WTC11 (cell line): Measurements from ENCODE around the gene CAMK2B. TPM values are rescaled to one million over a fixed set of nuclear protein-coding genes. Genes with fewer than 3 reads are reported as not detected.

Source experiments
- ATAC-seq: fragments of 200-7000 bp; cut with Tn5 transposase; 2 replicates; pipeline ENCODE4 v1.10.0; 2021; ENCODE audit warnings: mild to moderate bottlenecking, moderate library complexity
- CTCF ChIA-PET: fragments of 300-600 bp; sonication (Branson Sonifier 250); formaldehyde crosslinking; loops from one replicate; lab custom pipeline; 2021; ENCODE audit warnings: antibody characterized with exemption; lab: Charles Lee
- POLR2A ChIA-PET: fragments of 350-600 bp; sonication (Branson Sonifier 250); formaldehyde crosslinking; loops from one replicate; lab custom pipeline; 2021; ENCODE audit warnings: antibody characterized with exemption; lab: Charles Lee
- DNase-seq: peaks from one replicate; pipeline ENCODE4 v3.0.0; 2021; ENCODE audit warnings: low spot score
- H3K27ac Mint-ChIP-seq: 2 replicates; pipeline ENCODE4 v1.8.0; 2021; ENCODE audit warnings: mixed read lengths
- H3K27me3 Mint-ChIP-seq: 2 replicates; pipeline ENCODE4 v1.8.0; 2021; ENCODE audit warnings: low read depth, mild to moderate bottlenecking, moderate library complexity, mixed read lengths
- H3K36me3 Mint-ChIP-seq: 2 replicates; pipeline ENCODE4 v1.8.0; 2021; ENCODE audit warnings: mixed read lengths
- H3K4me1 Mint-ChIP-seq: 2 replicates; pipeline ENCODE4 v1.8.0; 2022; ENCODE audit warnings: mixed read lengths
- H3K4me3 Mint-ChIP-seq: 2 replicates; pipeline ENCODE4 v1.8.0; 2021; ENCODE audit warnings: mild to moderate bottlenecking, moderate library complexity, mixed read lengths
- H3K9me3 Mint-ChIP-seq: 2 replicates; pipeline ENCODE4 v1.8.0; 2021; ENCODE audit warnings: mixed read lengths
- JUN ChIP-seq: sonication (generic); formaldehyde crosslinking; IDR thresholded peaks from 2 replicates; pipeline ENCODE4 v1.8.0; 2023; ENCODE audit warnings: mild to moderate bottlenecking, missing genetic modification reagents
- RORB ChIP-seq: fragments of 250-450 bp; sonication (Bioruptor Pico); IDR thresholded peaks from 2 replicates; pipeline ENCODE4 v1.9.0; 2021; ENCODE audit warnings: mild to moderate bottlenecking
- SP1 ChIP-seq: sonication (generic); formaldehyde crosslinking; conservative IDR thresholded peaks from 2 replicates; pipeline ENCODE4 v1.8.1; 2022; ENCODE audit warnings: missing genetic modification reagents
- TEAD4 ChIP-seq: sonication (generic); formaldehyde crosslinking; IDR thresholded peaks from 2 replicates; pipeline ENCODE4 v1.8.0; 2022; ENCODE audit warnings: mild to moderate bottlenecking, missing genetic modification reagents
- TP53 ChIP-seq: sonication (generic); formaldehyde crosslinking; IDR thresholded peaks from 2 replicates; pipeline ENCODE4 v1.8.1; 2023; ENCODE audit warnings: mild to moderate bottlenecking, missing genetic modification reagents
- ZNF416 ChIP-seq: fragments of 250-450 bp; sonication (Bioruptor Pico); IDR thresholded peaks from 2 replicates; pipeline ENCODE4 v1.9.0; 2021; ENCODE audit warnings: mild to moderate bottlenecking, inconsistent platforms
- ZNF671 ChIP-seq: fragments of 250-450 bp; sonication (Bioruptor Pico); IDR thresholded peaks from 2 replicates; pipeline ENCODE4 v1.8.0; 2021; ENCODE audit warnings: mild to moderate bottlenecking
- total RNA-seq: library from RNA; stranded (reverse); gene quantifications from 3 replicates; pipeline ENCODE4 v1.2.3, GENCODE V29; 2021
- TF ChIP-seq, protein P1 (sequence below): sonication (generic); formaldehyde crosslinking; IDR thresholded peaks from 2 replicates; pipeline ENCODE4 v1.8.0; 2022; ENCODE audit warnings: mild to moderate bottlenecking, missing genetic modification reagents
- TF ChIP-seq, protein P2 (sequence below): sonication (generic); formaldehyde crosslinking; IDR thresholded peaks from 2 replicates; pipeline ENCODE4 v1.8.0; 2023; ENCODE audit warnings: mild to moderate bottlenecking, missing genetic modification reagents
- TF ChIP-seq, protein P3 (sequence below): sonication (generic); formaldehyde crosslinking; IDR thresholded peaks from 2 replicates; pipeline ENCODE4 v1.8.1; 2023; ENCODE audit warnings: mild to moderate bottlenecking, moderate library complexity, missing genetic modification reagents
- TF ChIP-seq, protein P4 (sequence below): sonication (generic); formaldehyde crosslinking; IDR thresholded peaks from 2 replicates; pipeline ENCODE4 v1.8.0; 2023; ENCODE audit warnings: missing genetic modification reagents, mild to moderate bottlenecking, borderline replicate concordance
- TF ChIP-seq, protein P5 (sequence below): sonication (generic); formaldehyde crosslinking; IDR thresholded peaks from 2 replicates; pipeline ENCODE4 v1.8.1; 2023; ENCODE audit warnings: mild to moderate bottlenecking, missing genetic modification reagents, moderate library complexity
- TF ChIP-seq, protein P6 (sequence below): fragments of 250-450 bp; sonication (Bioruptor Pico); IDR thresholded peaks from 2 replicates; pipeline ENCODE4 v1.9.0; 2021; ENCODE audit warnings: mild to moderate bottlenecking
- TF ChIP-seq, protein P7 (sequence below): fragments of 250-450 bp; sonication (Bioruptor Pico); IDR thresholded peaks from 2 replicates; pipeline ENCODE4 v1.9.0; 2021; ENCODE audit warnings: moderate library complexity, mild to moderate bottlenecking, inconsistent platforms, borderline replicate concordance
- TF ChIP-seq, protein P8 (sequence below): sonication (generic); formaldehyde crosslinking; conservative IDR thresholded peaks from 2 replicates; pipeline ENCODE4 v1.8.1; 2023; ENCODE audit warnings: mild to moderate bottlenecking, low read depth, missing genetic modification reagents, moderate library complexity

CAMK2B gene
- total RNA-seq, 1 experiment from 2014 or later = 0.44 TPM

DNA sequence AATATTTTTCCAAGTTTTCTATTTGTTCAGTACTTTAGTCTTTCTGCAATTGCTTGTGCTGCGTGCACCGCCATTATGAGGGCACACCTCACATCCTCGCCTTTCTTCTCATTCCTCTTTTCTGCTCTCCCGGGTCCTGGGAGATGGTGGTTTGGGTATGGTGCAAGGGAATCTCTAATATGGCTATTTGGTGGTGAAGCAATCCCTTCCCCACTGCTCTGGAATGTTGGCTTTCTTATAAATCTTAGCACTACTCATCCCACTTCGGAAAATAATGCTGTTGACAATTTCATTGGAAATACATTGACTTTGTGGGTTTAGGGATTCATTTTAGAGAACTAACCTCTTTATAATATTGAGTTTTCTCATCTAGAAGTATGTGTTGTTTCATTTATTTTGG, 134.2 kb downstream of the CAMK2B start:
- CTCF ChIA-PET = no interaction called here
- peaks cover 5% of the 10 kb centered on the region for H3K4me1 Mint-ChIP-seq
- no peaks in the 10 kb centered on the region for H3K36me3 Mint-ChIP-seq
- POLR2A ChIA-PET = no interaction called here
- no peak overlapping the region for H3K27ac Mint-ChIP-seq
- DNase-seq = no peak
- H3K9me3 Mint-ChIP-seq = peaks cover 8% of the 10 kb centered on the region
- no peaks in the 10 kb centered on the region; the same call in 1 of the 2 replicates for H3K27me3 Mint-ChIP-seq
- no peak for ATAC-seq
- H3K4me3 Mint-ChIP-seq = no peak overlapping the region
- TF ChIP-seq SP1 (CRISPR knock-in tag) = no peak
- no peak for TF ChIP-seq ZNF671 (CRISPR knock-in tag)
- TF ChIP-seq, protein P1, sequence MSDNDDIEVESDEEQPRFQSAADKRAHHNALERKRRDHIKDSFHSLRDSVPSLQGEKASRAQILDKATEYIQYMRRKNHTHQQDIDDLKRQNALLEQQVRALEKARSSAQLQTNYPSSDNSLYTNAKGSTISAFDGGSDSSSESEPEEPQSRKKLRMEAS (CRISPR knock-in tag) = no peak
- TF ChIP-seq, protein P2, sequence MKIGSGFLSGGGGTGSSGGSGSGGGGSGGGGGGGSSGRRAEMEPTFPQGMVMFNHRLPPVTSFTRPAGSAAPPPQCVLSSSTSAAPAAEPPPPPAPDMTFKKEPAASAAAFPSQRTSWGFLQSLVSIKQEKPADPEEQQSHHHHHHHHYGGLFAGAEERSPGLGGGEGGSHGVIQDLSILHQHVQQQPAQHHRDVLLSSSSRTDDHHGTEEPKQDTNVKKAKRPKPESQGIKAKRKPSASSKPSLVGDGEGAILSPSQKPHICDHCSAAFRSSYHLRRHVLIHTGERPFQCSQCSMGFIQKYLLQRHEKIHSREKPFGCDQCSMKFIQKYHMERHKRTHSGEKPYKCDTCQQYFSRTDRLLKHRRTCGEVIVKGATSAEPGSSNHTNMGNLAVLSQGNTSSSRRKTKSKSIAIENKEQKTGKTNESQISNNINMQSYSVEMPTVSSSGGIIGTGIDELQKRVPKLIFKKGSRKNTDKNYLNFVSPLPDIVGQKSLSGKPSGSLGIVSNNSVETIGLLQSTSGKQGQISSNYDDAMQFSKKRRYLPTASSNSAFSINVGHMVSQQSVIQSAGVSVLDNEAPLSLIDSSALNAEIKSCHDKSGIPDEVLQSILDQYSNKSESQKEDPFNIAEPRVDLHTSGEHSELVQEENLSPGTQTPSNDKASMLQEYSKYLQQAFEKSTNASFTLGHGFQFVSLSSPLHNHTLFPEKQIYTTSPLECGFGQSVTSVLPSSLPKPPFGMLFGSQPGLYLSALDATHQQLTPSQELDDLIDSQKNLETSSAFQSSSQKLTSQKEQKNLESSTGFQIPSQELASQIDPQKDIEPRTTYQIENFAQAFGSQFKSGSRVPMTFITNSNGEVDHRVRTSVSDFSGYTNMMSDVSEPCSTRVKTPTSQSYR = no peak
- TF ChIP-seq, protein P3, sequence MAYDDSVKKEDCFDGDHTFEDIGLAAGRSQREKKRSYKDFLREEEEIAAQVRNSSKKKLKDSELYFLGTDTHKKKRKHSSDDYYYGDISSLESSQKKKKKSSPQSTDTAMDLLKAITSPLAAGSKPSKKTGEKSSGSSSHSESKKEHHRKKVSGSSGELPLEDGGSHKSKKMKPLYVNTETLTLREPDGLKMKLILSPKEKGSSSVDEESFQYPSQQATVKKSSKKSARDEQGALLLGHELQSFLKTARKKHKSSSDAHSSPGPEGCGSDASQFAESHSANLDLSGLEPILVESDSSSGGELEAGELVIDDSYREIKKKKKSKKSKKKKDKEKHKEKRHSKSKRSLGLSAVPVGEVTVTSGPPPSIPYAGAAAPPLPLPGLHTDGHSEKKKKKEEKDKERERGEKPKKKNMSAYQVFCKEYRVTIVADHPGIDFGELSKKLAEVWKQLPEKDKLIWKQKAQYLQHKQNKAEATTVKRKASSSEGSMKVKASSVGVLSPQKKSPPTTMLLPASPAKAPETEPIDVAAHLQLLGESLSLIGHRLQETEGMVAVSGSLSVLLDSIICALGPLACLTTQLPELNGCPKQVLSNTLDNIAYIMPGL (CRISPR knock-in tag) = no peak
- TF ChIP-seq, protein P4, sequence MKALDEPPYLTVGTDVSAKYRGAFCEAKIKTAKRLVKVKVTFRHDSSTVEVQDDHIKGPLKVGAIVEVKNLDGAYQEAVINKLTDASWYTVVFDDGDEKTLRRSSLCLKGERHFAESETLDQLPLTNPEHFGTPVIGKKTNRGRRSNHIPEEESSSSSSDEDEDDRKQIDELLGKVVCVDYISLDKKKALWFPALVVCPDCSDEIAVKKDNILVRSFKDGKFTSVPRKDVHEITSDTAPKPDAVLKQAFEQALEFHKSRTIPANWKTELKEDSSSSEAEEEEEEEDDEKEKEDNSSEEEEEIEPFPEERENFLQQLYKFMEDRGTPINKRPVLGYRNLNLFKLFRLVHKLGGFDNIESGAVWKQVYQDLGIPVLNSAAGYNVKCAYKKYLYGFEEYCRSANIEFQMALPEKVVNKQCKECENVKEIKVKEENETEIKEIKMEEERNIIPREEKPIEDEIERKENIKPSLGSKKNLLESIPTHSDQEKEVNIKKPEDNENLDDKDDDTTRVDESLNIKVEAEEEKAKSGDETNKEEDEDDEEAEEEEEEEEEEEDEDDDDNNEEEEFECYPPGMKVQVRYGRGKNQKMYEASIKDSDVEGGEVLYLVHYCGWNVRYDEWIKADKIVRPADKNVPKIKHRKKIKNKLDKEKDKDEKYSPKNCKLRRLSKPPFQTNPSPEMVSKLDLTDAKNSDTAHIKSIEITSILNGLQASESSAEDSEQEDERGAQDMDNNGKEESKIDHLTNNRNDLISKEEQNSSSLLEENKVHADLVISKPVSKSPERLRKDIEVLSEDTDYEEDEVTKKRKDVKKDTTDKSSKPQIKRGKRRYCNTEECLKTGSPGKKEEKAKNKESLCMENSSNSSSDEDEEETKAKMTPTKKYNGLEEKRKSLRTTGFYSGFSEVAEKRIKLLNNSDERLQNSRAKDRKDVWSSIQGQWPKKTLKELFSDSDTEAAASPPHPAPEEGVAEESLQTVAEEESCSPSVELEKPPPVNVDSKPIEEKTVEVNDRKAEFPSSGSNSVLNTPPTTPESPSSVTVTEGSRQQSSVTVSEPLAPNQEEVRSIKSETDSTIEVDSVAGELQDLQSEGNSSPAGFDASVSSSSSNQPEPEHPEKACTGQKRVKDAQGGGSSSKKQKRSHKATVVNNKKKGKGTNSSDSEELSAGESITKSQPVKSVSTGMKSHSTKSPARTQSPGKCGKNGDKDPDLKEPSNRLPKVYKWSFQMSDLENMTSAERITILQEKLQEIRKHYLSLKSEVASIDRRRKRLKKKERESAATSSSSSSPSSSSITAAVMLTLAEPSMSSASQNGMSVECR (CRISPR knock-in tag) = no peak
- no peak for TF ChIP-seq RORB (CRISPR knock-in tag)
- TF ChIP-seq, protein P5, sequence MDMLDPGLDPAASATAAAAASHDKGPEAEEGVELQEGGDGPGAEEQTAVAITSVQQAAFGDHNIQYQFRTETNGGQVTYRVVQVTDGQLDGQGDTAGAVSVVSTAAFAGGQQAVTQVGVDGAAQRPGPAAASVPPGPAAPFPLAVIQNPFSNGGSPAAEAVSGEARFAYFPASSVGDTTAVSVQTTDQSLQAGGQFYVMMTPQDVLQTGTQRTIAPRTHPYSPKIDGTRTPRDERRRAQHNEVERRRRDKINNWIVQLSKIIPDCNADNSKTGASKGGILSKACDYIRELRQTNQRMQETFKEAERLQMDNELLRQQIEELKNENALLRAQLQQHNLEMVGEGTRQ (CRISPR knock-in tag) = no peak
- TF ChIP-seq ZNF416 = no peak
- TF ChIP-seq, protein P6, sequence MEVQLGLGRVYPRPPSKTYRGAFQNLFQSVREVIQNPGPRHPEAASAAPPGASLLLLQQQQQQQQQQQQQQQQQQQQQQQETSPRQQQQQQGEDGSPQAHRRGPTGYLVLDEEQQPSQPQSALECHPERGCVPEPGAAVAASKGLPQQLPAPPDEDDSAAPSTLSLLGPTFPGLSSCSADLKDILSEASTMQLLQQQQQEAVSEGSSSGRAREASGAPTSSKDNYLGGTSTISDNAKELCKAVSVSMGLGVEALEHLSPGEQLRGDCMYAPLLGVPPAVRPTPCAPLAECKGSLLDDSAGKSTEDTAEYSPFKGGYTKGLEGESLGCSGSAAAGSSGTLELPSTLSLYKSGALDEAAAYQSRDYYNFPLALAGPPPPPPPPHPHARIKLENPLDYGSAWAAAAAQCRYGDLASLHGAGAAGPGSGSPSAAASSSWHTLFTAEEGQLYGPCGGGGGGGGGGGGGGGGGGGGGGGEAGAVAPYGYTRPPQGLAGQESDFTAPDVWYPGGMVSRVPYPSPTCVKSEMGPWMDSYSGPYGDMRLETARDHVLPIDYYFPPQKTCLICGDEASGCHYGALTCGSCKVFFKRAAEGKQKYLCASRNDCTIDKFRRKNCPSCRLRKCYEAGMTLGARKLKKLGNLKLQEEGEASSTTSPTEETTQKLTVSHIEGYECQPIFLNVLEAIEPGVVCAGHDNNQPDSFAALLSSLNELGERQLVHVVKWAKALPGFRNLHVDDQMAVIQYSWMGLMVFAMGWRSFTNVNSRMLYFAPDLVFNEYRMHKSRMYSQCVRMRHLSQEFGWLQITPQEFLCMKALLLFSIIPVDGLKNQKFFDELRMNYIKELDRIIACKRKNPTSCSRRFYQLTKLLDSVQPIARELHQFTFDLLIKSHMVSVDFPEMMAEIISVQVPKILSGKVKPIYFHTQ (CRISPR knock-in tag) = no peak
- TF ChIP-seq, protein P7, sequence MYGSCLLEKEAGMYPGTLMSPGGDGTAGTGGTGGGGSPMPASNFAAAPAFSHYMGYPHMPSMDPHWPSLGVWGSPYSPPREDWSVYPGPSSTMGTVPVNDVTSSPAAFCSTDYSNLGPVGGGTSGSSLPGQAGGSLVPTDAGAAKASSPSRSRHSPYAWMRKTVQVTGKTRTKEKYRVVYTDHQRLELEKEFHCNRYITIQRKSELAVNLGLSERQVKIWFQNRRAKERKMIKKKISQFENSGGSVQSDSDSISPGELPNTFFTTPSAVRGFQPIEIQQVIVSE (CRISPR knock-in tag) = no peak
- TF ChIP-seq TEAD4 = no peak
- TF ChIP-seq TP53 = no peak
- TF ChIP-seq JUN (CRISPR knock-in tag) = no peak
- TF ChIP-seq, protein P8, sequence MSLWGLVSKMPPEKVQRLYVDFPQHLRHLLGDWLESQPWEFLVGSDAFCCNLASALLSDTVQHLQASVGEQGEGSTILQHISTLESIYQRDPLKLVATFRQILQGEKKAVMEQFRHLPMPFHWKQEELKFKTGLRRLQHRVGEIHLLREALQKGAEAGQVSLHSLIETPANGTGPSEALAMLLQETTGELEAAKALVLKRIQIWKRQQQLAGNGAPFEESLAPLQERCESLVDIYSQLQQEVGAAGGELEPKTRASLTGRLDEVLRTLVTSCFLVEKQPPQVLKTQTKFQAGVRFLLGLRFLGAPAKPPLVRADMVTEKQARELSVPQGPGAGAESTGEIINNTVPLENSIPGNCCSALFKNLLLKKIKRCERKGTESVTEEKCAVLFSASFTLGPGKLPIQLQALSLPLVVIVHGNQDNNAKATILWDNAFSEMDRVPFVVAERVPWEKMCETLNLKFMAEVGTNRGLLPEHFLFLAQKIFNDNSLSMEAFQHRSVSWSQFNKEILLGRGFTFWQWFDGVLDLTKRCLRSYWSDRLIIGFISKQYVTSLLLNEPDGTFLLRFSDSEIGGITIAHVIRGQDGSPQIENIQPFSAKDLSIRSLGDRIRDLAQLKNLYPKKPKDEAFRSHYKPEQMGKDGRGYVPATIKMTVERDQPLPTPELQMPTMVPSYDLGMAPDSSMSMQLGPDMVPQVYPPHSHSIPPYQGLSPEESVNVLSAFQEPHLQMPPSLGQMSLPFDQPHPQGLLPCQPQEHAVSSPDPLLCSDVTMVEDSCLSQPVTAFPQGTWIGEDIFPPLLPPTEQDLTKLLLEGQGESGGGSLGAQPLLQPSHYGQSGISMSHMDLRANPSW (CRISPR knock-in tag) = no peak
